Spleen (tissue), 11 donors: ENCODE results near the gene TMEM255A. TPM values are rescaled to one million over a fixed set of nuclear protein-coding genes. Genes with fewer than 3 reads are reported as not detected.

ENCODE experiments used
- DNase-seq: peaks from one replicate; pipeline ENCODE4 v3.0.0-alpha.2; 2020
- H3K27ac ChIP-seq, 8 donors: fragments of 200-600 bp; sonication (generic) in 7 of 8; 1 replicate in 4 of 8; 2 replicates in 4 of 8; pipeline versions ENCODE4 v1.5.0 to v1.8.0; 2016 to 2021; ENCODE audit warnings: inconsistent platforms in 4 of 8, mild to moderate bottlenecking in 4 of 8, moderate library complexity in 1 of 8
- H3K27me3 ChIP-seq, 7 donors: fragments of 200-600 bp; sonication (generic) in 6 of 7; replicated peaks in 1 of 7; 1 replicate in 4 of 7; 2 replicates in 3 of 7; pipeline versions ENCODE4 v1.5.0 to v1.8.0; 2016 to 2021; ENCODE audit warnings: inconsistent platforms in 3 of 7, mild to moderate bottlenecking in 1 of 7
- H3K36me3 ChIP-seq, 6 donors: fragments of 200-600 bp; sonication (generic) in 5 of 6; 1 replicate in 4 of 6; 2 replicates in 2 of 6; pipeline versions ENCODE4 v1.5.0 to v1.8.0; 2016 to 2021; ENCODE audit warnings: inconsistent platforms in 2 of 6
- H3K4me1 ChIP-seq, 6 donors: fragments of 200-600 bp; sonication (generic) in 5 of 6; 1 replicate in 3 of 6; 2 replicates in 3 of 6; pipeline versions ENCODE4 v1.5.0 to v1.8.0; 2016 to 2021; ENCODE audit warnings: inconsistent platforms in 3 of 6
- H3K4me3 ChIP-seq, 8 donors: fragments of 200-600 bp; sonication (generic) in 7 of 8; 1 replicate in 4 of 8; 2 replicates in 4 of 8; pipeline versions ENCODE4 v1.5.0 to v1.8.0; 2016 to 2021; ENCODE audit warnings: inconsistent platforms in 4 of 8, mild to moderate bottlenecking in 4 of 8, moderate library complexity in 2 of 8
- H3K9me3 ChIP-seq, 8 donors: fragments of 200-600 bp; sonication (generic) in 7 of 8; 1 replicate in 4 of 8; 2 replicates in 4 of 8; pipeline versions ENCODE4 v1.5.0 to v1.8.0; 2016 to 2021; ENCODE audit warnings: inconsistent platforms in 4 of 8
- POLR2A ChIP-seq, 3 donors: fragments of 450-650 bp; IDR thresholded peaks; one replicate each; pipeline ENCODE4 v1.5.1; 2017; ENCODE audit warnings: antibody characterized with exemption in 3 of 3, mild to moderate bottlenecking in 1 of 3
- POLR2AphosphoS5 ChIP-seq, 3 donors: sonication (generic); formaldehyde crosslinking; IDR thresholded peaks; one replicate each; pipeline ENCODE4 v1.5.1; 2017; ENCODE audit warnings: antibody characterized with exemption in 3 of 3
- WGBS, 5 donors: extraction: QIAGEN DNeasy Blood & Tissue Kit in 3 of 5; methylation state at CpG; one replicate each; pipeline versions ENCODE4 v1.1.5 to v1.1.7; 2013 to 2018; 5-methylcytosine and 5-hydroxymethylcytosine counted together
- intact Hi-C: fragments of 100-400 bp; cut with DNase I; formaldehyde crosslinking; loops from one replicate; pipeline ENCODE4 v1.15.0; 2023; ENCODE audit warnings: low total_unique reads
- polyA plus RNA-seq, 3 donors: library from polyadenylated mRNA; stranded (reverse); fragments of 200-250 nt; gene quantifications; one replicate each; pipeline ENCODE4 v1.2.1, GENCODE V29; 2013
- total RNA-seq, 7 donors: library from RNA; depleted of rRNA in 3 of 7; stranded (reverse); fragments of >200 nt in 3 of 7; fragmentation: NEBNext Ultra II Directional in 4 of 7; extraction: Animal tissue kit (Norgen Biotek cat#: 25700) in 4 of 7; gene quantifications; one replicate each; pipeline versions ENCODE4 v1.1.0 to v1.2.1, GENCODE V29; 2016 to 2021
- TF ChIP-seq, protein P1 (sequence below), 11 experiments: fragments of 200-600 bp in 7 of 11; fragments of 450-650 bp in 4 of 11; sonication (generic) in 4 of 11; IDR thresholded peaks in 8 of 11; conservative IDR thresholded peaks in 3 of 11; 1 replicate in 7 of 11; 2 replicates in 4 of 11; pipeline versions ENCODE4 v1.4.0 to v1.8.0; 2016 to 2021; ENCODE audit warnings: antibody characterized with exemption in 11 of 11, inconsistent platforms in 4 of 11, mild to moderate bottlenecking in 1 of 11
- donor health status: healthy with polysubstance abuse.
- donor health status: DM: no; HTN: no; CAD: no; lungs with moderate emphysema.
- donor health status: DM: no; HTN: no; CAD: no.
- donor health status: Bipolar disorder and iron deficiency.
- donor health status: healthy.
- donor health status: DM: no; HTN: no; CAD: no.
- donor health status: DM: yes; HTN: yes; CAD: no.

Gene TMEM255A
- total and polyA plus RNA-seq, 10 donors: 0.46 to 2.0 (median 1.5) TPM

DNA sequence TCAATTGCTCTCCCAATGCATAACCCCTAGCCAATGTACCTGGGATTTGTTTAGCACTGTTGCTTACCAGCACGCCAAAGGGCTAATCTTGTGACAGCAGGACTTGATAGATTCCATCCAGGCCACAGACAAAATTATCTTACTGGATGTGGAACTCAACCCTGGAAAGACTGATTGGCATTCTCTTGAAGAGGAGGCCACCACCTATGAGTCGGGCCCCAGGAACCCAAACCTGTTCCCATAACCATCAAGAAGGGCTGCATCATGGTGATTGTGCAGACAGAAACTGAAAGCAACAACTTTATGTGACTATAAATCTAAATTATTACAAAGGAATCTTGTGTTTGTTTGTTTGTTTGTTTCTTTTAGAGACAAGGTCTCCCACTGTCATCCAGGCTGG lies 19.9 kb upstream of the TMEM255A start:
- peaks cover 0 to 15% (median 2%) of the 10 kb centered on the region in 8 donors for H3K9me3 ChIP-seq
- H3K4me3 ChIP-seq: no peak overlapping the region
- no peaks in the 10 kb centered on the region for H3K36me3 ChIP-seq
- H3K27ac ChIP-seq: no peak overlapping the region
- intact Hi-C loops: no loop called here
- TF ChIP-seq POLR2A (IDR thresholded peaks at IDR 0.05) (no peak), POLR2AphosphoS5 (IDR thresholded peaks at IDR 0.05) (no peak)
- TF ChIP-seq, protein P1, sequence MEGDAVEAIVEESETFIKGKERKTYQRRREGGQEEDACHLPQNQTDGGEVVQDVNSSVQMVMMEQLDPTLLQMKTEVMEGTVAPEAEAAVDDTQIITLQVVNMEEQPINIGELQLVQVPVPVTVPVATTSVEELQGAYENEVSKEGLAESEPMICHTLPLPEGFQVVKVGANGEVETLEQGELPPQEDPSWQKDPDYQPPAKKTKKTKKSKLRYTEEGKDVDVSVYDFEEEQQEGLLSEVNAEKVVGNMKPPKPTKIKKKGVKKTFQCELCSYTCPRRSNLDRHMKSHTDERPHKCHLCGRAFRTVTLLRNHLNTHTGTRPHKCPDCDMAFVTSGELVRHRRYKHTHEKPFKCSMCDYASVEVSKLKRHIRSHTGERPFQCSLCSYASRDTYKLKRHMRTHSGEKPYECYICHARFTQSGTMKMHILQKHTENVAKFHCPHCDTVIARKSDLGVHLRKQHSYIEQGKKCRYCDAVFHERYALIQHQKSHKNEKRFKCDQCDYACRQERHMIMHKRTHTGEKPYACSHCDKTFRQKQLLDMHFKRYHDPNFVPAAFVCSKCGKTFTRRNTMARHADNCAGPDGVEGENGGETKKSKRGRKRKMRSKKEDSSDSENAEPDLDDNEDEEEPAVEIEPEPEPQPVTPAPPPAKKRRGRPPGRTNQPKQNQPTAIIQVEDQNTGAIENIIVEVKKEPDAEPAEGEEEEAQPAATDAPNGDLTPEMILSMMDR (IDR thresholded peaks at IDR 0.05 in 8 of 11, conservative IDR thresholded peaks at IDR 0.05 in 3 of 11): no peak
- no peaks in the 10 kb centered on the region for H3K4me1 ChIP-seq
- no peaks in the 10 kb centered on the region for H3K27me3 ChIP-seq
- 63 to 87% (median 75%) methylated on average over 1 to 2 of the region's 2 CpGs for WGBS, 5 donors
- DNase-seq: no peak

DNA sequence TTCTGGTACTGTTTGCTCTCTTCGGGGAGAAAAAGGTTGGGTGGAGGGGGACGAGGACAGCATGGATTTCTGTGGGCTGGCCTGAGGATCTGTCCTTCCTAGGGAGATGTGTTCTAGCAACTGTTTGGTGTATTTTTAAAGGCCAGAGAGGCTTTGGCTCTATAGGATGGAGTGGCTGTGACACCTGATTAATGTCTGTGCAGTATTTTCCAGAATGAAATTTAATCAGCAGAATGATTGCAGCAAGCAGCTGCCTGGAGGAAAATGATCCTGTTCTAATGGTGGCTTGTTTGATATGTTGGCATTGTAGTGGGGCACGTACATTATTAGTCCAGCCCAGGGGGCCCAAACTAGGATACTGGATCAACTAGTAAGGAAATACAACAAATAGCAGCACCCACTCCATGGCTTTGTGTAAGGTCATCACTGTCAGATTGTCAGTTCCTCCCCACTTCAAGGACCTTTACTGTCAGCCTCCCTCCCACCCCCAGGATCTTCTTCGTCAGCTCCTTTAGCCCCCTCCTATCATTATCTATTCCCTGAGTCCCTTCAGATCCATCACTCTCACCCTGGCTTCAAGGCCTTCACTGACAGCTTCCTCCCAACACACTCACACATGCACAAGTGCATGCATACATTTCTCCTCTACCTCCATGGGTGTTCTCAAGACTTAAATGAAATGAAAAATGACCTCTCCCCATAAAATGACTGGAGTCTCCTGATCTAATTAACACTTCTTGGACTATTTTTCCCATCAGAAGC lies 10.4 kb upstream of the TMEM255A start:
- WGBS, 5 donors: 66 to 89% (median 83%) methylated on average over 4 of the region's 4 CpGs
- H3K36me3 ChIP-seq: no peaks in the 10 kb centered on the region
- H3K27me3 ChIP-seq: peaks cover 0 to 5% (median 0%) of the 10 kb centered on the region in 7 donors

DNA sequence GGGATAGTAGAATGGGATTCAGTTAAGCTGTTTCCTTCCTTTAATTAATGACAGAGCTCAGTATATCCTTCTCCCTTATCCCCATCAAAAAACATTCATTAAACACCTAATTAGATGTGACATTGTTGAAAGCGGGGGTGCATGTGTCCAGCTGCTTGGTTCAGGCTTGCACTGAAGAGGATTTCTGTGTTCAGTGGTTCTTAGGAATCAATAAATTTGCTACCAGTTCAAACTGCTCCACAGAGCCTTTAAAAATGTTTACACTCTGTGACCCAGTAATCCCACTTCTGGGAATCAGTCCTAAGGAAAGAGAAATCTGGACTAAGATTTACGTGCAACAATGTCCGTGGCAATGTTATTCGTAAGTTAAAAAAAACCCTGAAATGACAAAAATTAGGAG lies 7.2 kb upstream of the TMEM255A start:
- H3K27ac ChIP-seq: no peak overlapping the region
- intact Hi-C loops: no loop called here
- H3K36me3 ChIP-seq: no peaks in the 10 kb centered on the region
- H3K27me3 ChIP-seq: peaks cover 0 to 16% (median 0%) of the 10 kb centered on the region in 7 donors
- TF ChIP-seq, protein P1 (IDR thresholded peaks at IDR 0.05 in 8 of 11, conservative IDR thresholded peaks at IDR 0.05 in 3 of 11): no peak
- TF ChIP-seq POLR2A (IDR thresholded peaks at IDR 0.05) (no peak), POLR2AphosphoS5 (IDR thresholded peaks at IDR 0.05) (no peak)
- no peak for DNase-seq
- WGBS, 5 donors: 77 to 89% (median 85%) methylated on average over 4 of the region's 4 CpGs
- no peak overlapping the region for H3K4me3 ChIP-seq
- no peaks in the 10 kb centered on the region for H3K4me1 ChIP-seq
- H3K9me3 ChIP-seq: no peaks in the 10 kb centered on the region

More for the DNA sequence above, 10.4 kb upstream of the TMEM255A start:
- H3K27ac ChIP-seq: no peak overlapping the region
- intact Hi-C loops: no loop called here
- no peaks in the 10 kb centered on the region for H3K9me3 ChIP-seq
- no peak for DNase-seq
- TF ChIP-seq POLR2AphosphoS5 (IDR thresholded peaks at IDR 0.05) (no peak), POLR2A (IDR thresholded peaks at IDR 0.05) (no peak)
- no peaks in the 10 kb centered on the region for H3K4me1 ChIP-seq
- H3K4me3 ChIP-seq: no peak overlapping the region

DNA sequence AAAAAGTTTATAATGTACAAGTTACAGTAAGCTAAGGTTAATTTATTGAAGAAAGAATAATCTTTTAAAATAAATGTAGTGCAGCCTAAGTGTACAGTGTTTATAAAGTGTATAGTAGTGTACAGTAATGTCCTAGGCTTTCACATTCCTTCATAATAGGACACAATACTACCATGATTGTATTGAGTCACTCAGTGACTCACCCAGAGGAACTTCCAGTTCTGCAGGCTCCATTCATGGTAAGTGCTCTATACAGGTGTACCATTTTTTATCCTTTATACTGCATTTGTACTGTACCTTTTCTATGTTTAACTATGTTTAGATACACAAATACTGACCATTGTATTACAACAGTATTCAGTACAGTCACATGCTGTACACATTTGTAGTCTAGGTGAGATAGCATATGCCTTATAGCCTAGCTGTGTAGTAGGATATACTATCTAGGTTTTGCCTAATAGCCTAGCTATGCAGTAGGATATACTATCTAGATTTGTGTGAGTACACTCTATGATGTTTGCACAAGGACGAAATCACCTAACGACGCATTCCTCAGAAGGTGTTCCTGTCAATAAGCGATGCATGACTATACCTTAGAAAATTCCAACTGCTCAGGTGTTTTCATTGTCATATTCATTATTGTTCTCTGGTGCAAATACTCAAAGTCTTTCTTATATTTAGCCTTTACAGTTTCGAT lies 5.5 kb upstream of the TMEM255A start:
- no peak overlapping the region for H3K4me3 ChIP-seq
- no peaks in the 10 kb centered on the region for H3K4me1 ChIP-seq
- 71 to 91% (median 90%) methylated on average over 5 of the region's 5 CpGs for WGBS, 5 donors
- intact Hi-C loops: no loop called here
- H3K9me3 ChIP-seq: no peaks in the 10 kb centered on the region
- H3K27me3 ChIP-seq: peaks cover 0 to 21% (median 0%) of the 10 kb centered on the region in 7 donors
- H3K36me3 ChIP-seq: no peaks in the 10 kb centered on the region
- H3K27ac ChIP-seq: no peak overlapping the region
- DNase-seq: no peak
- TF ChIP-seq, protein P1 (IDR thresholded peaks at IDR 0.05 in 8 of 11, conservative IDR thresholded peaks at IDR 0.05 in 3 of 11): no peak
- TF ChIP-seq POLR2AphosphoS5 (IDR thresholded peaks at IDR 0.05) (no peak), POLR2A (IDR thresholded peaks at IDR 0.05) (no peak)
